WERI-Rb-1 (cell line): ENCODE results near the gene MUTYH.

Experiments used
- DNase-seq: peaks from one replicate; pipeline ENCODE4 v3.0.0-alpha.2; 2020
- H3K27ac ChIP-seq: fragments of 250-450 bp; sonication (Bioruptor Pico); 2 replicates; pipeline ENCODE4 v1.5.1; 2020; ENCODE audit warnings: mild to moderate bottlenecking, moderate library complexity
- H3K27me3 ChIP-seq: fragments of 250-450 bp; sonication (Bioruptor Pico); 2 replicates; pipeline ENCODE4 v1.5.1; 2021; ENCODE audit warnings: mild to moderate bottlenecking, low read depth, moderate library complexity; ENCODE audit not compliant: insufficient read depth, severe bottlenecking
- H3K36me3 ChIP-seq: fragments of 250-450 bp; sonication (Bioruptor Pico); 2 replicates; pipeline ENCODE4 v1.5.1; 2020; ENCODE audit warnings: mild to moderate bottlenecking, moderate library complexity
- H3K4me3 ChIP-seq: 2 replicates; pipeline ENCODE4 v1.5.1; 2011; ENCODE audit warnings: low read depth, mild to moderate bottlenecking, control low read depth, low read length
- H3K9me3 ChIP-seq: fragments of 250-450 bp; sonication (Bioruptor Pico); 2 replicates; pipeline ENCODE4 v1.5.1; 2021; ENCODE audit warnings: mild to moderate bottlenecking, moderate library complexity; ENCODE audit not compliant: severe bottlenecking
- TF ChIP-seq, protein P1 (sequence below): IDR thresholded peaks from 2 replicates; pipeline ENCODE4 v1.5.1; 2011; ENCODE audit warnings: low read depth, mild to moderate bottlenecking, control low read depth, inconsistent platforms, low read length

MUTYH gene

DNA sequence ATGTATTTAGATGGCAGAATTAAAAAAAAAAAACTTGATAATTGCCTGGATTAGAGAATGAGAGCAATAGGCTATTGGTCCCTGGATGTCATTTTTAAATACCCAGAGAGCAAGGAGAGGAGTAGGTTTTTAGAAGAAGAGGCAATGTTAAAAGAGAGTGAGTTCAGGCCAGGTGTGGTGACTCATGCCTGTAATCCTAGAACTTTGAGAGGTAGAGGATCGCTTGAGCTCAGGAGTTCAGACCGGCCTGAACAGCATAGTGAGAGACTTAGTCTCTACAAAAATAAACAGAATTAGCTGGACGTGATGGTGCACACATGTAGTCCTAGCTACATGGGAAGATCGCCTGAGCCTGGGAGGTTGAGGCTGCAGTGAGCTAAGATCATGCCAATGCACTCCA is 15.9 kb upstream of the MUTYH start:
- no peaks in the 10 kb centered on the region for H3K36me3 ChIP-seq
- no peak for DNase-seq
- TF ChIP-seq, protein P1, sequence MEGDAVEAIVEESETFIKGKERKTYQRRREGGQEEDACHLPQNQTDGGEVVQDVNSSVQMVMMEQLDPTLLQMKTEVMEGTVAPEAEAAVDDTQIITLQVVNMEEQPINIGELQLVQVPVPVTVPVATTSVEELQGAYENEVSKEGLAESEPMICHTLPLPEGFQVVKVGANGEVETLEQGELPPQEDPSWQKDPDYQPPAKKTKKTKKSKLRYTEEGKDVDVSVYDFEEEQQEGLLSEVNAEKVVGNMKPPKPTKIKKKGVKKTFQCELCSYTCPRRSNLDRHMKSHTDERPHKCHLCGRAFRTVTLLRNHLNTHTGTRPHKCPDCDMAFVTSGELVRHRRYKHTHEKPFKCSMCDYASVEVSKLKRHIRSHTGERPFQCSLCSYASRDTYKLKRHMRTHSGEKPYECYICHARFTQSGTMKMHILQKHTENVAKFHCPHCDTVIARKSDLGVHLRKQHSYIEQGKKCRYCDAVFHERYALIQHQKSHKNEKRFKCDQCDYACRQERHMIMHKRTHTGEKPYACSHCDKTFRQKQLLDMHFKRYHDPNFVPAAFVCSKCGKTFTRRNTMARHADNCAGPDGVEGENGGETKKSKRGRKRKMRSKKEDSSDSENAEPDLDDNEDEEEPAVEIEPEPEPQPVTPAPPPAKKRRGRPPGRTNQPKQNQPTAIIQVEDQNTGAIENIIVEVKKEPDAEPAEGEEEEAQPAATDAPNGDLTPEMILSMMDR = no peak
- no peaks in the 10 kb centered on the region for H3K9me3 ChIP-seq
- H3K27me3 ChIP-seq = no peaks in the 10 kb centered on the region
- no peak overlapping the region for H3K4me3 ChIP-seq
- H3K27ac ChIP-seq = no peak overlapping the region

GRCh38 chr1:45355683-45356082 is 15.4 kb upstream of the MUTYH start:
- H3K4me3 ChIP-seq = no peak overlapping the region
- no peak overlapping the region for H3K27ac ChIP-seq
- DNase-seq = no peak
- H3K36me3 ChIP-seq = no peaks in the 10 kb centered on the region
- no peaks in the 10 kb centered on the region for H3K9me3 ChIP-seq
- no peaks in the 10 kb centered on the region for H3K27me3 ChIP-seq
- TF ChIP-seq, protein P1 = no peak

DNA sequence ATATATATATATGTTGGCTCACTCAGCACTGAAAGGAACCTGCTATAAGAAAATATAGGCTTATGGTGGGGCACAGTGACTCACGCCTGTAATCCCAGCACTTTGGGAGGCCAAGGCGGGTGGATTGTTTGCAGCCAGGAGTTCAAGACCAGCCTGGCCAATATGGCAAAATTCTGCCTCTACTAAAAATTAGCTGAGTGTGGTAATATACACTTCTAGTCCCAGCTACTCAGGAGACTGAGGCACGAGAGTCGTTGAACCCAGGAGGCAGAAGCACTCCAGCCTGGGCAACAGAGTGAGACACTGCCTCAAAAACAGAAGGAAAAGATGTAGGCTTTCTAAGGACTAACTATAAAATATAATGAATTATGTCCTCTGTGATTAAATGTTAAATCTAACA is 14.6 kb upstream of the MUTYH start:
- Histone ChIP-seq H3K9me3 (no peaks in the 10 kb centered on the region), H3K4me3 (no peak overlapping the region), H3K27ac (no peak overlapping the region), H3K36me3 (no peaks in the 10 kb centered on the region), H3K27me3 (no peaks in the 10 kb centered on the region)
- DNase-seq = no peak
- TF ChIP-seq, protein P1 = no peak

GRCh38 chr1:45353685-45354084 is 13.4 kb upstream of the MUTYH start:
- TF ChIP-seq, protein P1 = no peak

GRCh38 chr1:45351508-45351907 is 11.3 kb upstream of the MUTYH start:
- no peak overlapping the region for H3K4me3 ChIP-seq
- no peaks in the 10 kb centered on the region for H3K9me3 ChIP-seq
- H3K27me3 ChIP-seq = no peaks in the 10 kb centered on the region
- no peaks in the 10 kb centered on the region for H3K36me3 ChIP-seq
- TF ChIP-seq, protein P1 = no peak
- no peak for DNase-seq
- no peak overlapping the region for H3K27ac ChIP-seq

More at GRCh38 chr1:45353685-45354084, 13.4 kb upstream of the MUTYH start:
- Histone ChIP-seq H3K27ac (no peak overlapping the region), H3K36me3 (no peaks in the 10 kb centered on the region), H3K4me3 (no peak overlapping the region), H3K9me3 (no peaks in the 10 kb centered on the region), H3K27me3 (no peaks in the 10 kb centered on the region)
- no peak for DNase-seq

- Histone ChIP-seq H3K9me3 (no peaks in the 10 kb centered on the region), H3K36me3 (peaks cover 13% of the 10 kb centered on the region), H3K27me3 (no peaks in the 10 kb centered on the region), H3K4me3 (no peak overlapping the region), H3K27ac (no peak overlapping the region)
- TF ChIP-seq, protein P1 = no peak
- DNase-seq = no peak
Measured at GRCh38 chr1:45348966-45349677, 8.9 kb upstream of the MUTYH start.
